HepG2 (cell line): Measurements from ENCODE around the gene CCDC201. TPM values are rescaled to one million over a fixed set of nuclear protein-coding genes. Genes with fewer than 3 reads are reported as not detected.

Source experiments
- ATF3 ChIP-seq: sonication (generic); formaldehyde crosslinking; IDR thresholded peaks from 2 replicates; pipeline ENCODE4 v1.4.0; 2020; ENCODE audit warnings: missing genetic modification reagents
- CREB1 ChIP-seq, 2 experiments: fragments of 450-650 bp in 1 of 2; IDR thresholded peaks; 2 replicates each; pipeline ENCODE4 v1.6.1; 2016 to 2017; ENCODE audit warnings: control low read depth in 1 of 2, mild to moderate bottlenecking in 1 of 2, missing compliant biosample characterization in 1 of 2, missing genetic modification characterization in 1 of 2
- FOXC1 ChIP-seq: sonication (generic); formaldehyde crosslinking; IDR thresholded peaks from 2 replicates; pipeline ENCODE4 v1.8.0; 2022; ENCODE audit warnings: mild to moderate bottlenecking, missing genetic modification reagents, borderline replicate concordance
- FOXK1 ChIP-seq: sonication (generic); formaldehyde crosslinking; IDR thresholded peaks from 2 replicates; pipeline ENCODE4 v1.4.0; 2020; ENCODE audit warnings: low read depth, missing genetic modification reagents, borderline replicate concordance
- HIC2 ChIP-seq: sonication (generic); formaldehyde crosslinking; IDR thresholded peaks from 2 replicates; pipeline ENCODE4 v1.9.0; 2022; ENCODE audit warnings: low read depth, missing genetic modification reagents
- JUNB ChIP-seq: sonication (generic); formaldehyde crosslinking; IDR thresholded peaks from 2 replicates; pipeline ENCODE4 v1.8.0; 2022; ENCODE audit warnings: missing genetic modification reagents, mild to moderate bottlenecking, borderline replicate concordance
- NFATC3 ChIP-seq: sonication (generic); formaldehyde crosslinking; IDR thresholded peaks from 2 replicates; pipeline ENCODE4 v1.5.1; 2020; ENCODE audit warnings: mild to moderate bottlenecking, missing genetic modification reagents
- PAF1 ChIP-seq: IDR thresholded peaks from 2 replicates; pipeline ENCODE4 v1.6.1; 2016; ENCODE audit warnings: missing genetic modification reagents, missing compliant biosample characterization
- REXO4 ChIP-seq: sonication (generic); formaldehyde crosslinking; IDR thresholded peaks from 2 replicates; pipeline ENCODE4 v1.8.0; 2022; ENCODE audit warnings: missing genetic modification reagents, mild to moderate bottlenecking, borderline replicate concordance
- SSRP1 ChIP-seq: IDR thresholded peaks from 2 replicates; pipeline ENCODE4 v1.6.1; 2016; ENCODE audit warnings: control low read depth
- STAT5B ChIP-seq: sonication (generic); formaldehyde crosslinking; IDR thresholded peaks from 2 replicates; pipeline ENCODE4 v1.4.0; 2020; ENCODE audit warnings: missing genetic modification reagents
- TOPORS ChIP-seq: sonication (generic); formaldehyde crosslinking; IDR thresholded peaks from 2 replicates; pipeline ENCODE4 v1.8.0; 2023; ENCODE audit warnings: mild to moderate bottlenecking, missing genetic modification reagents
- ZBTB20 ChIP-seq: sonication (generic); formaldehyde crosslinking; IDR thresholded peaks from 2 replicates; pipeline ENCODE4 v1.8.1; 2023; ENCODE audit warnings: missing genetic modification reagents, low read depth, mild to moderate bottlenecking, borderline replicate concordance
- ZBTB25 ChIP-seq: IDR thresholded peaks from 2 replicates; pipeline ENCODE4 v1.6.1; 2018; ENCODE audit warnings: missing genetic modification reagents
- ZNF143 ChIP-seq: sonication (generic); formaldehyde crosslinking; IDR thresholded peaks from 2 replicates; pipeline ENCODE4 v1.4.0; 2020; ENCODE audit warnings: missing genetic modification reagents
- ZNF224 ChIP-seq: sonication (generic); formaldehyde crosslinking; IDR thresholded peaks from 2 replicates; pipeline ENCODE4 v1.5.0; 2020; ENCODE audit warnings: mild to moderate bottlenecking, missing genetic modification reagents
- ZNF235 ChIP-seq: sonication (generic); formaldehyde crosslinking; IDR thresholded peaks from 2 replicates; pipeline ENCODE4 v1.8.1; 2023; ENCODE audit warnings: mild to moderate bottlenecking, missing genetic modification reagents, borderline replicate concordance
- ZNF430 ChIP-seq: sonication (generic); formaldehyde crosslinking; IDR thresholded peaks from 2 replicates; pipeline ENCODE4 v1.9.0; 2021; ENCODE audit warnings: mild to moderate bottlenecking, missing genetic modification reagents
- ZNF562 ChIP-seq: sonication (generic); formaldehyde crosslinking; IDR thresholded peaks from 2 replicates; pipeline ENCODE4 v1.8.0; 2022; ENCODE audit warnings: missing genetic modification reagents, borderline replicate concordance
- ZNF720 ChIP-seq: sonication (generic); formaldehyde crosslinking; IDR thresholded peaks from 2 replicates; pipeline ENCODE4 v1.4.0; 2020; ENCODE audit warnings: missing genetic modification reagents
- ZNF850 ChIP-seq: sonication (generic); formaldehyde crosslinking; conservative IDR thresholded peaks from 2 replicates; pipeline ENCODE4 v1.9.0; 2021; ENCODE audit warnings: mild to moderate bottlenecking, missing genetic modification reagents
- polyA plus RNA-seq, 8 experiments: library from polyadenylated mRNA; depleted of rRNA in 3 of 8; stranded (reverse) in 7 of 8; unstranded in 1 of 8; fragments of >200 nt; fragmentation: Illumina TruSeq in 4 of 8; extraction: Trizol in 4 of 8; gene quantifications; 2 replicates each; pipeline versions ENCODE4 v1.2.1 to v1.2.3, GENCODE V29; 2011 to 2016; ENCODE audit warnings: low read depth in 4 of 8, missing spikeins in 1 of 8, mixed read lengths in 1 of 8; ENCODE audit not compliant: insufficient read depth in 1 of 8
- total RNA-seq, 5 experiments: library from RNA; depleted of rRNA; stranded (reverse); fragments of >200 nt; fragmentation: Illumina TruSeq; extraction: Trizol; gene quantifications; 2 replicates each; pipeline ENCODE4 v1.2.3, GENCODE V29; 2016; ENCODE audit warnings: low read depth in 1 of 5
- TF ChIP-seq, protein P1 (sequence below): sonication (generic); formaldehyde crosslinking; IDR thresholded peaks from 2 replicates; pipeline ENCODE4 v1.5.1; 2020; ENCODE audit warnings: mild to moderate bottlenecking, missing genetic modification reagents, borderline replicate concordance

The CCDC201 gene
- total and polyA plus RNA-seq, 2 of the 13 experiments (the other 11 are each of a cell fraction or from before 2014, with no cell fraction given) = 0.92 TPM; not detected in 1

GRCh38 chr7:45889367-45890067, 16.6 kb upstream of the CCDC201 start (continued):
- TF ChIP-seq ZNF143 (no peak), TOPORS (CRISPR knock-in tag) (no peak), ZBTB20 (peak; percentile 47; the same call in 1 of the 2 replicates), SSRP1 (CRISPR knock-in tag) (peak; percentile 100), ZNF224 (CRISPR knock-in tag) (no peak; the same call in 1 of the 2 replicates), NFATC3 (CRISPR knock-in tag) (no peak), REXO4 (CRISPR knock-in tag) (no peak), ZNF720 (CRISPR knock-in tag) (no peak), JUNB (CRISPR knock-in tag) (no peak), STAT5B (CRISPR knock-in tag) (no peak), FOXK1 (CRISPR knock-in tag) (no peak; the same call in 1 of the 2 replicates), ZNF430 (CRISPR knock-in tag) (0 out of 2 replicates have a peak, but pooled peaks have one; percentile 7), PAF1 (CRISPR knock-in tag) (peak; percentile 96), ATF3 (CRISPR knock-in tag) (no peak), ZNF850 (CRISPR knock-in tag) (0 out of 2 replicates have a peak, but pooled peaks have one; percentile 45), CREB1 (IDR thresholded peaks at IDR 0.05) (no peak), CREB1 (CRISPR knock-in tag; IDR thresholded peaks at IDR 0.05) (no peak), ZBTB25 (peak; percentile 45), HIC2 (CRISPR knock-in tag) (no peak; the same call in 1 of the 2 replicates), ZNF235 (CRISPR knock-in tag) (no peak), FOXC1 (CRISPR knock-in tag) (no peak), ZNF562 (CRISPR knock-in tag) (no peak)
- TF ChIP-seq, protein P1, sequence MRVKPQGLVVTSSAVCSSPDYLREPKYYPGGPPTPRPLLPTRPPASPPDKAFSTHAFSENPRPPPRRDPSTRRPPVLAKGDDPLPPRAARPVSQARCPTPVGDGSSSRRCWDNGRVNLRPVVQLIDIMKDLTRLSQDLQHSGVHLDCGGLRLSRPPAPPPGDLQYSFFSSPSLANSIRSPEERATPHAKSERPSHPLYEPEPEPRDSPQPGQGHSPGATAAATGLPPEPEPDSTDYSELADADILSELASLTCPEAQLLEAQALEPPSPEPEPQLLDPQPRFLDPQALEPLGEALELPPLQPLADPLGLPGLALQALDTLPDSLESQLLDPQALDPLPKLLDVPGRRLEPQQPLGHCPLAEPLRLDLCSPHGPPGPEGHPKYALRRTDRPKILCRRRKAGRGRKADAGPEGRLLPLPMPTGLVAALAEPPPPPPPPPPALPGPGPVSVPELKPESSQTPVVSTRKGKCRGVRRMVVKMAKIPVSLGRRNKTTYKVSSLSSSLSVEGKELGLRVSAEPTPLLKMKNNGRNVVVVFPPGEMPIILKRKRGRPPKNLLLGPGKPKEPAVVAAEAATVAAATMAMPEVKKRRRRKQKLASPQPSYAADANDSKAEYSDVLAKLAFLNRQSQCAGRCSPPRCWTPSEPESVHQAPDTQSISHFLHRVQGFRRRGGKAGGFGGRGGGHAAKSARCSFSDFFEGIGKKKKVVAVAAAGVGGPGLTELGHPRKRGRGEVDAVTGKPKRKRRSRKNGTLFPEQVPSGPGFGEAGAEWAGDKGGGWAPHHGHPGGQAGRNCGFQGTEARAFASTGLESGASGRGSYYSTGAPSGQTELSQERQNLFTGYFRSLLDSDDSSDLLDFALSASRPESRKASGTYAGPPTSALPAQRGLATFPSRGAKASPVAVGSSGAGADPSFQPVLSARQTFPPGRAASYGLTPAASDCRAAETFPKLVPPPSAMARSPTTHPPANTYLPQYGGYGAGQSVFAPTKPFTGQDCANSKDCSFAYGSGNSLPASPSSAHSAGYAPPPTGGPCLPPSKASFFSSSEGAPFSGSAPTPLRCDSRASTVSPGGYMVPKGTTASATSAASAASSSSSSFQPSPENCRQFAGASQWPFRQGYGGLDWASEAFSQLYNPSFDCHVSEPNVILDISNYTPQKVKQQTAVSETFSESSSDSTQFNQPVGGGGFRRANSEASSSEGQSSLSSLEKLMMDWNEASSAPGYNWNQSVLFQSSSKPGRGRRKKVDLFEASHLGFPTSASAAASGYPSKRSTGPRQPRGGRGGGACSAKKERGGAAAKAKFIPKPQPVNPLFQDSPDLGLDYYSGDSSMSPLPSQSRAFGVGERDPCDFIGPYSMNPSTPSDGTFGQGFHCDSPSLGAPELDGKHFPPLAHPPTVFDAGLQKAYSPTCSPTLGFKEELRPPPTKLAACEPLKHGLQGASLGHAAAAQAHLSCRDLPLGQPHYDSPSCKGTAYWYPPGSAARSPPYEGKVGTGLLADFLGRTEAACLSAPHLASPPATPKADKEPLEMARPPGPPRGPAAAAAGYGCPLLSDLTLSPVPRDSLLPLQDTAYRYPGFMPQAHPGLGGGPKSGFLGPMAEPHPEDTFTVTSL = peak; percentile 65
